ENCODE measurements around the gene RNF103. TPM values are rescaled to one million over a fixed set of nuclear protein-coding genes. Genes with fewer than 3 reads are reported as not detected.

Gene RNF103
- polyA plus RNA-seq, 1 of the 3 experiments (the other 2 are of a cell fraction), result 7.0 TPM

DNA sequence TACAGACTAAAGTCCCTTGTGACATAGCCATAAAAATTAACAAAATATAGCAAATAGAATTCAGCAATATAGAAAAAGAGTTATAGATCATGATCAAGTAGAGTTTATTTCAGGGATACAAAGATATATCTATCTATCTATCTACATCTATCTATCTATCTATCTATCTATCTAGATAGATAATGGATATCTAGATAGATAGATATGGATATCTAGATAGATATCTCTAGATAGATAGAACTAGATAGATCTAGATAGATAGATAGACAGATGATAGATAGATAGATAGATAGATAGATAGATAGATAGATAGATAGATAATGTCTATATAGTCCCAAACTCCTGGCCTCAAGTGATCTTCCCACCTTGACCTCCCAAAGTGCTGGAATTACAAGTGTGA is 43.1 kb downstream of the RNF103 start (continued):
- TF ChIP-seq USF1 (IDR thresholded peaks at IDR 0.05; ENCODE audit: borderline replicate concordance, low read depth) (no peak), SIN3A (IDR thresholded peaks at IDR 0.05; ENCODE audit: borderline replicate concordance, low read depth, low read length) (no peak)

DNA sequence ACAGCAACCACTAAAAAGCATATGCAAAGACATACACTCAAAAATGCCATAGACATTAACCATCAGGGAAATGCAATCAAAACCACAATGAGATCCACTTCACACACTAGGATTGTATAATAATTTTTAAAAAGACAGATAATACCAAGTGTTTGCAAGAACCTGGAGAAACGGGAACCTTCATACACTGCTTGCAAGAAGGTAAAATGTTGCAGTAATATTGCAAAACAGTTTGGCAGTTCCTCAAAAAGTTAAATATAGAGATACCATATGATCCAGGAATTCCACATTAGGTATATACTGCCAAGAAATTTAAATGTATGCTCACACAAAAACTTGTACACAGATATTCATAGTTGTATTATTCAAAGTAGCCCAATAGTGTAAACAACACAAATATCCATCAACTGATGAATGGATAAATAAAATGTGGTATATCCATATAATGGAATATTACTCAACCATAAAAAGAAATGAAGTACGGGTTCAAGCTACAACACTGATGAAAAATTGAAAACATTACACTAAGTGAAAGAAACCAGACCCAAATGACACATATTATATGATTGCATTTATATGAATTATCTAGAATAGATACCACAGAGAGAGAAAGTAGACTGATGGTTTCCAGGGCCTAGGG is 45.7 kb downstream of the RNF103 start:
- H3K4me2 ChIP-seq, result no peak overlapping the region
- no peaks in the 10 kb centered on the region for H3K4me1 ChIP-seq (ENCODE audit: control insufficient read depth in 1 of 2, insufficient read depth in 2 of 2, low read depth in 1 of 2, low read length in 1 of 2)
- H3K4me3 ChIP-seq (ENCODE audit: low read depth in 2 of 2, low read length in 1 of 2), result no peak overlapping the region
- H3K9me3 ChIP-seq, result peaks cover 3% of the 10 kb centered on the region
- 35% methylated on average over 2 of the region's 2 CpGs for WGBS (ENCODE audit: low lambda C conversion rate)
- no peak overlapping the region for H3K27ac ChIP-seq (ENCODE audit: low read depth in 2 of 2, low read length in 1 of 2)
- H4K20me1 ChIP-seq (ENCODE audit: insufficient read depth), result no peaks in the 10 kb centered on the region
- no peaks in the 10 kb centered on the region for H3K79me2 ChIP-seq (ENCODE audit: insufficient read depth)
- no peak overlapping the region; the same call in 1 of the 2 replicates for H2AFZ ChIP-seq (ENCODE audit: low read depth)
- no peak for TF ChIP-seq USF2 (IDR thresholded peaks at IDR 0.05; ENCODE audit: borderline replicate concordance, low read depth, low read length)
- TF ChIP-seq, protein P1, sequence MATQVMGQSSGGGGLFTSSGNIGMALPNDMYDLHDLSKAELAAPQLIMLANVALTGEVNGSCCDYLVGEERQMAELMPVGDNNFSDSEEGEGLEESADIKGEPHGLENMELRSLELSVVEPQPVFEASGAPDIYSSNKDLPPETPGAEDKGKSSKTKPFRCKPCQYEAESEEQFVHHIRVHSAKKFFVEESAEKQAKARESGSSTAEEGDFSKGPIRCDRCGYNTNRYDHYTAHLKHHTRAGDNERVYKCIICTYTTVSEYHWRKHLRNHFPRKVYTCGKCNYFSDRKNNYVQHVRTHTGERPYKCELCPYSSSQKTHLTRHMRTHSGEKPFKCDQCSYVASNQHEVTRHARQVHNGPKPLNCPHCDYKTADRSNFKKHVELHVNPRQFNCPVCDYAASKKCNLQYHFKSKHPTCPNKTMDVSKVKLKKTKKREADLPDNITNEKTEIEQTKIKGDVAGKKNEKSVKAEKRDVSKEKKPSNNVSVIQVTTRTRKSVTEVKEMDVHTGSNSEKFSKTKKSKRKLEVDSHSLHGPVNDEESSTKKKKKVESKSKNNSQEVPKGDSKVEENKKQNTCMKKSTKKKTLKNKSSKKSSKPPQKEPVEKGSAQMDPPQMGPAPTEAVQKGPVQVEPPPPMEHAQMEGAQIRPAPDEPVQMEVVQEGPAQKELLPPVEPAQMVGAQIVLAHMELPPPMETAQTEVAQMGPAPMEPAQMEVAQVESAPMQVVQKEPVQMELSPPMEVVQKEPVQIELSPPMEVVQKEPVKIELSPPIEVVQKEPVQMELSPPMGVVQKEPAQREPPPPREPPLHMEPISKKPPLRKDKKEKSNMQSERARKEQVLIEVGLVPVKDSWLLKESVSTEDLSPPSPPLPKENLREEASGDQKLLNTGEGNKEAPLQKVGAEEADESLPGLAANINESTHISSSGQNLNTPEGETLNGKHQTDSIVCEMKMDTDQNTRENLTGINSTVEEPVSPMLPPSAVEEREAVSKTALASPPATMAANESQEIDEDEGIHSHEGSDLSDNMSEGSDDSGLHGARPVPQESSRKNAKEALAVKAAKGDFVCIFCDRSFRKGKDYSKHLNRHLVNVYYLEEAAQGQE (IDR thresholded peaks at IDR 0.05; ENCODE audit: low read depth, low read length), result no peak
- no peak for TF ChIP-seq NRF1 (IDR thresholded peaks at IDR 0.05; ENCODE audit: low read depth, low read length)
- TF ChIP-seq USF1 (IDR thresholded peaks at IDR 0.05; ENCODE audit: borderline replicate concordance, low read depth), result no peak
- TF ChIP-seq TEAD4 (IDR thresholded peaks at IDR 0.05; ENCODE audit: borderline replicate concordance, insufficient read depth), result no peak
- no peak for TF ChIP-seq RCOR1 (IDR thresholded peaks at IDR 0.05; ENCODE audit: low read length)
- TF ChIP-seq TCF12 (IDR thresholded peaks at IDR 0.05), result no peak
- TF ChIP-seq POLR2AphosphoS5 (IDR thresholded peaks at IDR 0.05; ENCODE audit: low read depth, low read length), result no peak
- TF ChIP-seq FOSL2 (IDR thresholded peaks at IDR 0.05; ENCODE audit: borderline replicate concordance, low read depth), result no peak
- TF ChIP-seq RXRA (IDR thresholded peaks at IDR 0.05; ENCODE audit: borderline replicate concordance, low read depth), result no peak
- TF ChIP-seq FOXJ3 (CRISPR knock-in tag; IDR thresholded peaks at IDR 0.05), result no peak
- TF ChIP-seq FOXM1 (IDR thresholded peaks at IDR 0.05; ENCODE audit: low read depth), result no peak
- no peak for TF ChIP-seq GABPA (IDR thresholded peaks at IDR 0.05; ENCODE audit: low read depth)
- TF ChIP-seq CHD2 (IDR thresholded peaks at IDR 0.05; ENCODE audit: low read length, partially characterized antibody), result no peak
- no peak for TF ChIP-seq YY1 (IDR thresholded peaks at IDR 0.05; ENCODE audit: low read depth)
- TF ChIP-seq RAD21 (IDR thresholded peaks at IDR 0.05; ENCODE audit: low read length), result no peak
- no peaks in the 10 kb centered on the region for H3K27me3 ChIP-seq (ENCODE audit: insufficient read depth)
- ChIA-PET CTCF (no interaction called here), POLR2A (no interaction called here)
- no peaks in the 10 kb centered on the region for H3F3A ChIP-seq (replicated peaks; ENCODE audit: insufficient read depth)
- no peak for DNase-seq
- no peaks in the 10 kb centered on the region for H3K36me3 ChIP-seq (replicated peaks in 1 of 2; ENCODE audit: control insufficient read depth in 1 of 2, insufficient read depth in 2 of 2, low read length in 1 of 2)
- no peak overlapping the region for H3K9ac ChIP-seq
- no peaks in the 10 kb centered on the region for H3K9me2 ChIP-seq

Data from SK-N-SH (cell line).